GM12892 (cell line): Measurements from ENCODE around the gene TMEM186.

Experiments
- POLR2AphosphoS5 ChIP-seq: IDR thresholded peaks from 2 replicates; pipeline ENCODE4 v1.6.1; 2011; ENCODE audit warnings: low read depth, low read length, control low read depth
- TAF1 ChIP-seq: IDR thresholded peaks from 2 replicates; pipeline ENCODE4 v1.6.1; 2011; ENCODE audit warnings: low read depth, mild to moderate bottlenecking, control low read depth, low read length, borderline replicate concordance

- no peak for TF ChIP-seq POLR2AphosphoS5
- no peak for TF ChIP-seq TAF1
These were observed 21.3 kb downstream of the TMEM186 start for GRCh38 chr16:8776129-8776584.
